PFSK-1 (cell line): Measurements from ENCODE around the gene TBC1D22B.

ENCODE experiments used
- POLR2AphosphoS5 ChIP-seq: IDR thresholded peaks from 2 replicates; pipeline ENCODE4 v1.6.1; 2012; ENCODE audit warnings: low read depth, mild to moderate bottlenecking, control low read depth, low read length, moderate library complexity
- SIN3A ChIP-seq: IDR thresholded peaks from 2 replicates; pipeline ENCODE4 v1.6.1; 2012; ENCODE audit warnings: mild to moderate bottlenecking, low read length, moderate library complexity, borderline replicate concordance; ENCODE audit not compliant: insufficient read depth

DNA sequence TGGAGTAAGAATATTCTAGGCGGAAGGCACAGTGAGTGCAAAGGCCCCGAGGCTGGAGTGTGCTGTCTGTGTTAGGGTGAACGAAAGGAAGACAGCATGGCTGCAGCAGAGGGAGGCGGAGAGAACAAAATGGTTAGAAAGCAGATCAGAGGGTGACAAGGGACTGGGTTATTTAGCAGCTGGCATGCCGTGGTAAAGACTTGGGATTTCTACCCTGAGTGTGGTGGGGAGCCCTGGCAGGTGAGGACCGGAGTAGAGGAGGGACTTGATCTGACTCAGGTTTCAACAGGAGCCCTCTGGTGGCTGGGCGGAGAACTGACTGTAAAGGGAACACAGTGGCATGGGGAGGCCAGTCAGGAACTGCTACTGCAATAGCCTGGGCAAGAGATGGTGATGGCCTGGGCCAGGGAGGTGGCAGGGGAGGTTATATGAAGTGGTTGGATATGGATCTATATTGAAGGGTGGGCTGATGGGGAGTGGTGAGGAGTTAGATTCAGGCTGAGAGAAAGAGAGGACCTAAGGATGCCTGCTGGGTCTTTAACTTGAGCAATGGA, 49.6 kb upstream of the TBC1D22B start:
- no peak for TF ChIP-seq POLR2AphosphoS5
- TF ChIP-seq SIN3A: no peak
